Astrocyte (in vitro differentiated cells and primary cell): ENCODE data around the gene ALPK3. TPM values are rescaled to one million over a fixed set of nuclear protein-coding genes. Genes with fewer than 3 reads are reported as not detected.

Experiments
- DNase-seq: peaks from one replicate; pipeline ENCODE4 v3.0.0-alpha.2; 2010; ENCODE audit warnings: low read depth
- FAIRE-seq: peaks from 2 replicates; lab custom pipeline; 2011; peaks lifted over from hg19 to GRCh38; lab: Jason Lieb, UNC
- H2AFZ ChIP-seq: 2 replicates; pipeline ENCODE4 v1.6.0; 2012; ENCODE audit warnings: low read depth, low read length, inconsistent platforms
- H3K27ac ChIP-seq: 2 replicates; pipeline ENCODE4 v1.5.1; 2011; ENCODE audit warnings: low read depth, low read length, inconsistent platforms
- H3K27me3 ChIP-seq: 2 replicates; pipeline ENCODE4 v1.6.0; 2011; ENCODE audit warnings: low read length, inconsistent platforms; ENCODE audit not compliant: insufficient read depth
- H3K36me3 ChIP-seq: 2 replicates; pipeline ENCODE4 v1.5.1; 2011; ENCODE audit warnings: low read length, inconsistent platforms; ENCODE audit not compliant: insufficient read depth
- H3K4me1 ChIP-seq: 2 replicates; pipeline ENCODE4 v1.5.1; 2011; ENCODE audit warnings: low read length, inconsistent platforms; ENCODE audit not compliant: insufficient read depth
- H3K4me2 ChIP-seq: 2 replicates; pipeline ENCODE4 v1.6.0; 2012; ENCODE audit warnings: low read length, inconsistent platforms
- H3K4me3 ChIP-seq: 2 replicates; pipeline ENCODE4 v1.5.1; 2011; ENCODE audit warnings: low read depth, mild to moderate bottlenecking, low read length, inconsistent platforms; ENCODE audit not compliant: insufficient read depth
- H3K79me2 ChIP-seq: 2 replicates; pipeline ENCODE4 v1.6.0; 2012; ENCODE audit warnings: mild to moderate bottlenecking, low read length, inconsistent platforms; ENCODE audit not compliant: insufficient read depth
- H3K9ac ChIP-seq: 2 replicates; pipeline ENCODE4 v1.6.0; 2012; ENCODE audit warnings: mild to moderate bottlenecking, low read length, inconsistent platforms
- H3K9me3 ChIP-seq: 2 replicates; pipeline ENCODE4 v1.5.1; 2012; ENCODE audit warnings: low read depth, mild to moderate bottlenecking, low read length, inconsistent platforms; ENCODE audit not compliant: insufficient read depth
- H4K20me1 ChIP-seq: 2 replicates; pipeline ENCODE4 v1.6.0; 2012; ENCODE audit warnings: low read length, inconsistent platforms; ENCODE audit not compliant: insufficient read depth
- H3K27ac Mint-ChIP-seq: one replicate; pipeline ENCODE4 v1.8.0; 2021; ENCODE audit warnings: mild to moderate bottlenecking, mixed read lengths; ENCODE audit not compliant: unreplicated experiment
- H3K27me3 Mint-ChIP-seq: one replicate; pipeline ENCODE4 v1.8.0; 2021; ENCODE audit warnings: low read depth, mixed read lengths; ENCODE audit not compliant: unreplicated experiment
- H3K36me3 Mint-ChIP-seq: one replicate; pipeline ENCODE4 v1.8.0; 2021; ENCODE audit warnings: low read depth, mixed read lengths; ENCODE audit not compliant: unreplicated experiment
- H3K4me1 Mint-ChIP-seq: one replicate; pipeline ENCODE4 v1.8.0; 2021; ENCODE audit warnings: low read depth, mixed read lengths; ENCODE audit not compliant: unreplicated experiment
- H3K4me3 Mint-ChIP-seq: one replicate; pipeline ENCODE4 v1.8.0; 2021; ENCODE audit warnings: mild to moderate bottlenecking, moderate library complexity, mixed read lengths; ENCODE audit not compliant: unreplicated experiment
- H3K9me3 Mint-ChIP-seq: one replicate; pipeline ENCODE4 v1.8.0; 2021; ENCODE audit warnings: mild to moderate bottlenecking, mixed read lengths; ENCODE audit not compliant: unreplicated experiment
- CTCF ChIP-seq: IDR thresholded peaks from 2 replicates; pipeline ENCODE4 v1.5.1; 2011; ENCODE audit warnings: low read depth, mild to moderate bottlenecking, inconsistent platforms, low read length, moderate library complexity; ENCODE audit not compliant: insufficient read depth
- EZH2 ChIP-seq: IDR thresholded peaks from 2 replicates; pipeline ENCODE4 v1.6.1; 2012; ENCODE audit warnings: mild to moderate bottlenecking, low read length, inconsistent platforms; ENCODE audit not compliant: insufficient read depth
- total RNA-seq: library from RNA; stranded (reverse); gene quantifications from 2 replicates; pipeline ENCODE4 v1.2.1, GENCODE V29; 2021

The ALPK3 gene
- total RNA-seq, 1 donor from 2014 or later: 9.1 TPM

DNA sequence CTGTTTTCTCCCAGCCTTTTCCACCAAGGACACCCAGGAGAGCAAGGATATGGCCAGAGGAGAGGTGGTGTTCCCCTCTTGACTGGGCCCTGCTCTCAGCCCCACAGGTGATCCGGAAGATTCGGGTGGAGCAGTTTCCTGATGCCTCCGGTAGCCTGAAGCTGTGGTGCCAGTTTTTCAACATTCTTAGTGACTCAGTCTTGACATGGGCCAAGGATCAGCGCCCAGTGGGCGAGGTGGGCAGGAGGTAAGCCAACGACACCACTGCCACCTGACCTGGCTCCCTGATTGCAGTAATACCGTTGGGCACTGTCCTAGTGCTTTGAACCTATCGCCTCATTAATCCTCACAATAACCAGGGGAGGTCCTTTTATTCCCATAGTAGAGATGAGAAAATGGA, 42.0 kb downstream of the ALPK3 start:
- Histone ChIP-seq H3K27ac (no peak overlapping the region), H4K20me1 (no peaks in the 10 kb centered on the region), H3K4me3 (no peak overlapping the region), H3K4me1 (no peaks in the 10 kb centered on the region), H3K27me3 (no peaks in the 10 kb centered on the region), H2AFZ (no peak overlapping the region), H3K4me2 (no peak overlapping the region), H3K9me3 (no peaks in the 10 kb centered on the region), H3K9ac (no peak overlapping the region), H3K79me2 (no peaks in the 10 kb centered on the region), H3K36me3 (no peaks in the 10 kb centered on the region)
- TF ChIP-seq EZH2 (no peak), CTCF (no peak)
- Mint-ChIP-seq H3K4me3 (no peak overlapping the region), H3K9me3 (no peaks in the 10 kb centered on the region), H3K36me3 (peaks cover 6% of the 10 kb centered on the region), H3K27ac (no peak overlapping the region), H3K4me1 (no peaks in the 10 kb centered on the region), H3K27me3 (peaks cover 5% of the 10 kb centered on the region)
- DNase-seq (no peak), FAIRE-seq (no peak)

DNA sequence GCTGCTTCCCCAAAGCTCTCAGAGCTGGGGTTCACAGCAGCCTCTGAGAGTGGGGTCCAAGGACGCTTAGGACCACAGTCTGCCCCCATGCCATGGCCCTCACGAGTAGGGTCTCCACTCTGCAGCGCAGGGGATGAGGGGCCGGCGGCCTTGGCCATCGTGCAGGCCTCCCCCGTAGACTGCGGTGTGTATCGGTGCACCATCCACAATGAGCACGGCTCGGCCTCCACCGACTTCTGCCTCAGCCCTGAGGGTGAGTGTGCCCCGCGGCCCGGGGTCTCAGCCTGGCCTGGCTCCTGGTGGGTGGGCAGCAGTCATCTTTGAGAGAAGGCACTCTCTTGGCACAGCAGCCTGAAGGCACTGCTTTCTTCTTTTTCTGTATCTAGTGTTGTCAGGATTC, 42.5 kb downstream of the ALPK3 start:
- no peaks in the 10 kb centered on the region for H3K36me3 ChIP-seq
- H3K4me2 ChIP-seq: no peak overlapping the region
- no peak for TF ChIP-seq CTCF
- no peak for TF ChIP-seq EZH2
- no peak for FAIRE-seq
- Mint-ChIP-seq H3K4me3 (no peak overlapping the region), H3K4me1 (no peaks in the 10 kb centered on the region), H3K9me3 (no peaks in the 10 kb centered on the region), H3K36me3 (peaks cover 6% of the 10 kb centered on the region), H3K27ac (no peak overlapping the region), H3K27me3 (peaks cover 5% of the 10 kb centered on the region)
- no peaks in the 10 kb centered on the region for H3K27me3 ChIP-seq
- no peaks in the 10 kb centered on the region for H3K4me1 ChIP-seq
- no peak overlapping the region for H3K4me3 ChIP-seq
- no peak overlapping the region for H3K9ac ChIP-seq
- no peaks in the 10 kb centered on the region for H4K20me1 ChIP-seq
- H3K27ac ChIP-seq: no peak overlapping the region
- H3K9me3 ChIP-seq: no peaks in the 10 kb centered on the region
- no peak overlapping the region for H2AFZ ChIP-seq
- H3K79me2 ChIP-seq: no peaks in the 10 kb centered on the region
- no peak for DNase-seq

- Mint-ChIP-seq H3K27me3 (peaks cover 5% of the 10 kb centered on the region), H3K27ac (no peak overlapping the region), H3K4me3 (no peak overlapping the region), H3K9me3 (no peaks in the 10 kb centered on the region), H3K36me3 (peaks cover 6% of the 10 kb centered on the region), H3K4me1 (no peaks in the 10 kb centered on the region)
- no peak for DNase-seq
- Histone ChIP-seq H3K9ac (no peak overlapping the region), H2AFZ (no peak overlapping the region), H3K27me3 (no peaks in the 10 kb centered on the region), H3K4me2 (no peak overlapping the region), H3K79me2 (no peaks in the 10 kb centered on the region), H3K36me3 (no peaks in the 10 kb centered on the region), H4K20me1 (no peaks in the 10 kb centered on the region), H3K4me3 (no peak overlapping the region), H3K4me1 (no peaks in the 10 kb centered on the region), H3K9me3 (no peaks in the 10 kb centered on the region), H3K27ac (no peak overlapping the region)
- no peak for FAIRE-seq
- TF ChIP-seq EZH2 (no peak), CTCF (no peak)
Observed at GRCh38 chr15:84861781-84862180, 44.6 kb downstream of the ALPK3 start.
